ENCODE measurements around the gene GNG5. TPM values are rescaled to one million over a fixed set of nuclear protein-coding genes. Genes with fewer than 3 reads are reported as not detected.

GNG5 gene
- total and polyA plus RNA-seq, 7 donors: 38.4 to 221 (median 106) TPM

DNA sequence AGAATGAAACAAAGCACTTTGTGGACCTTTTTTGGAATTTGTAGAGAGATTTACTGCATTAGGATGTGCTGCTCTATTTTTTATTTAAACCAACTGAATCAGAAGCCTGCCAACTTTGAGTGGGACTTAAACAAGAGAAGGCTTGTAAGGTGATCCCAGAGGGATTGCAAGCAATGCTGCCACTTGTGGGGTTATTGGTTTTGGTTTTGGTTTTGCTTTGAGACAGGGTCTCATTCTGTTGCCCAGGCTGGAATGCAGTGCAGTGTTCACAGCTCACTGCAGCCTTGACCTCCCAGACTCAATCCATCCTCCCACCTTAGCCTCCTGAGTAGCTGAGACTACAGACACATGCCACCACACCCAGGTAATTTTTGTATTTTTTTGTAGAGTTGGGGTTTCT lies 32.2 kb upstream of the GNG5 start:
- Histone ChIP-seq H3K36me3 (no peaks in the 10 kb centered on the region), H3K27ac (no peak overlapping the region), H3K27me3 (no peaks in the 10 kb centered on the region), H3K4me3 (no peak overlapping the region), H3K9me3 (no peaks in the 10 kb centered on the region), H3K4me1 (peaks cover 0 to 20% (median 8%) of the 10 kb centered on the region in 4 donors)
- TF ChIP-seq EP300 (IDR thresholded peaks at IDR 0.05) (no peak), POLR2AphosphoS5 (IDR thresholded peaks at IDR 0.05) (no peak), POLR2A (IDR thresholded peaks at IDR 0.05) (no peak)
- TF ChIP-seq, protein P1, sequence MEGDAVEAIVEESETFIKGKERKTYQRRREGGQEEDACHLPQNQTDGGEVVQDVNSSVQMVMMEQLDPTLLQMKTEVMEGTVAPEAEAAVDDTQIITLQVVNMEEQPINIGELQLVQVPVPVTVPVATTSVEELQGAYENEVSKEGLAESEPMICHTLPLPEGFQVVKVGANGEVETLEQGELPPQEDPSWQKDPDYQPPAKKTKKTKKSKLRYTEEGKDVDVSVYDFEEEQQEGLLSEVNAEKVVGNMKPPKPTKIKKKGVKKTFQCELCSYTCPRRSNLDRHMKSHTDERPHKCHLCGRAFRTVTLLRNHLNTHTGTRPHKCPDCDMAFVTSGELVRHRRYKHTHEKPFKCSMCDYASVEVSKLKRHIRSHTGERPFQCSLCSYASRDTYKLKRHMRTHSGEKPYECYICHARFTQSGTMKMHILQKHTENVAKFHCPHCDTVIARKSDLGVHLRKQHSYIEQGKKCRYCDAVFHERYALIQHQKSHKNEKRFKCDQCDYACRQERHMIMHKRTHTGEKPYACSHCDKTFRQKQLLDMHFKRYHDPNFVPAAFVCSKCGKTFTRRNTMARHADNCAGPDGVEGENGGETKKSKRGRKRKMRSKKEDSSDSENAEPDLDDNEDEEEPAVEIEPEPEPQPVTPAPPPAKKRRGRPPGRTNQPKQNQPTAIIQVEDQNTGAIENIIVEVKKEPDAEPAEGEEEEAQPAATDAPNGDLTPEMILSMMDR (IDR thresholded peaks at IDR 0.05): no peak
- no peak for DNase-seq
- intact Hi-C loops (cut with DNase I): no loop called here

DNA sequence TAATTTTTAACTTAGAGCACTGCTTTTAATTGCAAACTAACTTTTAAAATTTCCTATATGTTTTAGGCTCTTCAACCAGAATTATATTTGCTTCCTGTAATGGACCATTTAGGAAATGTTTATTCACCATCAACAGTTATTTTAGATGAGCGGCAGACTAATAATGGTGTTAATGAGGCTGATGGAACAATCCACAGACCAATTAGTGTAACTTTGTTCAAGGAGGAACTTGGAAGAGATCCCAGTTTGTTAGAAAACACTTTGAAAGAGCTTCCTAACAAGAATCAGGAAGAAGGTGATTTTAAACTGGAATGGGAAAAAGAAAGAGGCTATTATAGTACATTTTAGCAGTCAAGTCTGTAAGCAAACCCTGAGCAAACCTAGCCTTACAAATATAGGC lies 19.4 kb upstream of the GNG5 start:
- Histone ChIP-seq H3K36me3 (no peaks in the 10 kb centered on the region), H3K27me3 (no peaks in the 10 kb centered on the region), H3K4me3 (no peak overlapping the region), H3K9me3 (no peaks in the 10 kb centered on the region), H3K4me1 (no peaks in the 10 kb centered on the region), H3K27ac (no peak overlapping the region)
- intact Hi-C loops (cut with DNase I): no loop called here
- DNase-seq: no peak
- TF ChIP-seq POLR2A (IDR thresholded peaks at IDR 0.05) (no peak), EP300 (IDR thresholded peaks at IDR 0.05) (no peak), POLR2AphosphoS5 (IDR thresholded peaks at IDR 0.05) (no peak)
- TF ChIP-seq, protein P1 (IDR thresholded peaks at IDR 0.05): no peak
- WGBS, 2 donors: 70 to 76% methylated on average over 1 of the region's 1 CpG

DNA sequence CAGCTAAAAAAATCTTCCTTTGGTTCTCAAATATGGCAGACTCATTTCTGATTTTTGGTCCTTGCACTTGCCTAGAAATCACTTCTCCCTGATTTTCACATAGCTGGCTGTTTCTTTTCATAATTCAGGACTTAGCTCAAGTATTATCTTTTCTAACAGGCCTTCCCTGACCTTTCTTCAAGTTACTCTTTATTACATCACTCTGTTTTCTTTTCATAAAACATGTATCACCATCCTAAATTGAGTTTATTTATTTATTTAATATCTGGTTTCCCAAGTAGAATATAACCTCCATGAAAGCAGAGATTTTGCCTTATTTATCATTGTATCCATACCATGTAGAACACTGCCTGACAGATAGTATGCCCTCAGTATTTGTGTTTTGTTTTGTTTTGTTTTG lies 18.2 kb upstream of the GNG5 start:
- Histone ChIP-seq H3K4me1 (no peaks in the 10 kb centered on the region), H3K4me3 (no peak overlapping the region), H3K27me3 (no peaks in the 10 kb centered on the region), H3K36me3 (no peaks in the 10 kb centered on the region), H3K27ac (no peak overlapping the region), H3K9me3 (no peaks in the 10 kb centered on the region)
- DNase-seq: no peak
- intact Hi-C loops (cut with DNase I): no loop called here
- TF ChIP-seq POLR2A (IDR thresholded peaks at IDR 0.05): no peak
- TF ChIP-seq, protein P1 (IDR thresholded peaks at IDR 0.05): no peak
- TF ChIP-seq EP300 (IDR thresholded peaks at IDR 0.05): no peak
- no peak for TF ChIP-seq POLR2AphosphoS5 (IDR thresholded peaks at IDR 0.05)

GRCh38 chr1:84510668-84511067 lies 4.3 kb upstream of the GNG5 start:
- H3K4me3 ChIP-seq: no peak overlapping the region
- H3K9me3 ChIP-seq: no peaks in the 10 kb centered on the region
- intact Hi-C loops (cut with DNase I): no loop called here
- no peaks in the 10 kb centered on the region for H3K27me3 ChIP-seq
- H3K4me1 ChIP-seq: peaks cover 0 to 13% (median 5%) of the 10 kb centered on the region in 4 donors
- H3K36me3 ChIP-seq: no peaks in the 10 kb centered on the region
- DNase-seq: no peak
- 67 to 84% methylated on average over 3 of the region's 3 CpGs for WGBS, 2 donors
- H3K27ac ChIP-seq: no peak overlapping the region
- TF ChIP-seq EP300 (IDR thresholded peaks at IDR 0.05) (no peak), POLR2A (IDR thresholded peaks at IDR 0.05) (no peak), POLR2AphosphoS5 (IDR thresholded peaks at IDR 0.05) (no peak)
- TF ChIP-seq, protein P1 (IDR thresholded peaks at IDR 0.05): no peak

DNA sequence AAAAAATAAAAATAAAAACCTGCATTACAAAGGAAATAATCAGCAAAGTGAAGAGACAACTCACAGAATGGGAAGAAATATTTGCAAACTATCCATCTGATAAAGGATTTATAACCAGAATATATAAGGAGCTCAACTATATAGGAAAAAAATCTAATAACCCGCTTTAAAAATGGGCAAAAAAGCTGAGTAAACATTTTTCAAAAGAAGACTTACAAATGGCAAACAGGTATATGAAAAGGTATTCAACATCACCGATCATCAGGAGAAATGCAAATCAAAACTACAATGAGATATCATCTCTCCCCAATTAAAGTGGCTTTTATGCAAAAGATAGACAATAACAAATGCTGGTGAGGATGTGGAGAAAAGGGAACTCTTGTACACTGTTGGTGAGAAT lies 3.8 kb upstream of the GNG5 start:
- no peak for DNase-seq
- TF ChIP-seq POLR2A (IDR thresholded peaks at IDR 0.05) (no peak), EP300 (IDR thresholded peaks at IDR 0.05) (no peak)
- TF ChIP-seq, protein P1 (IDR thresholded peaks at IDR 0.05): no peak
- H3K36me3 ChIP-seq: no peaks in the 10 kb centered on the region

More for the DNA sequence above, 3.8 kb upstream of the GNG5 start:
- intact Hi-C loops (cut with DNase I): no loop called here
- Histone ChIP-seq H3K4me1 (peaks cover 0 to 13% (median 5%) of the 10 kb centered on the region in 4 donors), H3K4me3 (no peak overlapping the region), H3K9me3 (no peaks in the 10 kb centered on the region), H3K27ac (no peak overlapping the region), H3K27me3 (no peaks in the 10 kb centered on the region)
- 49 to 97% methylated on average over 2 of the region's 2 CpGs for WGBS, 2 donors
